GM12873 (cell line): Measurements from ENCODE around the gene RPL18.

ENCODE experiments used
- CTCF ChIP-seq: IDR thresholded peaks from 2 replicates; pipeline ENCODE4 v1.5.1; 2012; ENCODE audit warnings: low read depth, mild to moderate bottlenecking, moderate library complexity, low read length, control low read depth; ENCODE audit not compliant: insufficient read depth; ENCODE audit errors: missing control alignments

The RPL18 gene

GRCh38 chr19:48618916-48619691 is at the start of gene RPL18, which contains the start of gene SPHK2:
Gene RPL18 (minus strand): TSS chr19:48619178. CDS start chr19:48619143, 35 bp downstream.
Gene SPHK2 (plus strand): TSS chr19:48619506. CDS start chr19:48620515, 1,009 bp downstream.
- no peak for TF ChIP-seq CTCF

GRCh38 chr19:48668761-48669160 is 49.8 kb upstream of the RPL18 start:
- TF ChIP-seq CTCF = no peak

- TF ChIP-seq CTCF = no peak
Observed at GRCh38 chr19:48668332-48668731, 49.4 kb upstream of the RPL18 start.

GRCh38 chr19:48665786-48666185 is 46.8 kb upstream of the RPL18 start:
- TF ChIP-seq CTCF = no peak

- TF ChIP-seq CTCF = no peak
Observed at GRCh38 chr19:48664476-48664875, 45.5 kb upstream of the RPL18 start.

GRCh38 chr19:48663667-48664066 is 44.7 kb upstream of the RPL18 start:
- TF ChIP-seq CTCF = no peak

GRCh38 chr19:48661711-48662090 is 42.7 kb upstream of the RPL18 start:
- TF ChIP-seq CTCF = no peak
